GM18907 (cell line): ENCODE measurements around the gene IFNA16.
"Not testable (repeated sequence)": the region's sequence is repeated elsewhere in the genome, so short reads cannot be mapped to it uniquely, and the experiment has no call there.

Experiments
- ATAC-seq: cut with Tn5 transposase; IDR thresholded peaks from one replicate; pipeline ENCODE4 v1.9.1; 2021; ENCODE audit warnings: mild to moderate bottlenecking, moderate library complexity; ENCODE audit not compliant: unreplicated experiment

IFNA16 gene

DNA sequence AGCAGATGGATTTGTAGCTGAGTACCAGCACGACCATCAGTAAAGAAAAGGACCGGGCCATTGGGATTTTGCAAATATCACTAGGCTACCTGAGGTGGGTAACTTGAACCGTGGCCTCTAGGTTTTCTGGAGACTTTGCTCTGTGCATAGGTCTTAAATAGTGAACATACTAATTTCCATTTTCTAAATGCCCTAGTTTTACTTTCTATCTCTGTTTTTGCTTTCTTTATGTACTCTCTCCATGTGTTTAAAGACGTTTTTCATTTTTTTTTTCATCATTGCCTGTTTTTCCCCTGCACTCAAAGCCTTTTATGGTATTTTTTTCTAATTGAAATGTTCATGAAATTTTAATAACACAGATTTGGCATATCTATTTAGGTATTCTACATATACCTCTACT lies 15.0 kb downstream of the IFNA16 start, which contains the start of gene IFNA7:
Gene IFNA7 (minus strand): TSS at position 101 of the 400 bp plus-strand sequence. CDS start 40 bp downstream, at position 61.
- ATAC-seq, result not testable (repeated sequence)

DNA sequence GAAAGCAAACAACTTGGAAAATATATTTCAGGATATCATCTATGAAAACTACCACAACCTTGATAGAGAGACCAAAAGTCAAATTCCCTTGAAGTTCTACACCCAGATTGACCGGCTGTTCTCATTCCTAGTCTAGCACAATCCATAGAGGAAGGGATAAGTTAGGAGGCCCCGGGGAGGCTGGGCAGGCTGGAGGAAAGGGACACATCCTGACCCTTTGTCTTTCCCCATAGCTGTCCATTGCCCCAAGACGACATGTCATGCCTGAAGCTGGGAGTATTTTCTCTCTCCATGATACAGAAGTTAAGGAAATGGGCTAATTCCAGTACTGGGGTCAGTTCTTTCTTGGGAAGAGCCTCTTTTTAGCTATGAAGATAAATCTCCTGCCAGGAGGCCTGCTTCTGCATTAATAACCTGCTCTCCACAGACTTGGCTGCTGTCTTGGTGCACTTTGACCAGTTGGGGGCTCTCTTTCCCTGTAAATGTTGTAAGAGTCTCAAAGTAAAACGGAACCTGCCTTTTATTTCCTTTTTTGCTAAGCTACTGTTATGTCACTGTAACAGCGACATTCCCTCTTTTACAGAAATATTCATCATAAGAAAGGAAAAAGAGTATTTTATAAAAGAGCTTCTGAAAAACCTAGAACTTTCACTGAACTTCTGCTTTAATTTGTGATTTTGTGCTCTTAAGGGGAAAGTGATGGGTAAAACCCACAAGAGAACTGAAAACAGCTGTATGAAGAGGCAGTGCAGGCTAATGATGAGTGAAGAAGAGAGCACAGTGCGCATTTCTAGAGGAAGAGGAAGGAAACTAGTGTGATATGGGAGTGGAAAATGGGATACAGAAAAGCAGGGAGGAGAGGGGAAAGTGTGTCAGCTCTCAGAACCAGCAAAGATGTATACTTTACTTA lies 22.0 kb downstream of the IFNA16 start:
- ATAC-seq, result peak; percentile 93

DNA sequence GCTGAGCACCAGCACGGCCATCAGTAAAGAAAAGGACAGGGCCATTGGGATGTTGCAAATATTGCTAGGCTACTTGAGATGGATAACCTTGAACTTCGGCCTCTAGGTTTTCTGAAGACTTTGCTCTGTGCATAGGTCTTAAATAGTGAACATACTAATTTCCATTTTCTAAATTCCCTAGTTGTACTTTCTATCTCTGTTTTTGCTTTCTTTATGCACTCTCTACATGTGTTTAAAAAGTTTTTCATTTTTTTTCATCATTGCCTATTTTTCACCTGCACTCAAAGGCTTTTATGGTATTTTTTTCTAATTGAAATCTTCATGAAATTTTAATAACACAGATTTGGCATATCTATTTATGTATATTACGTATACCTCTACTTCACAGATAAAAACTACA lies 29.6 kb downstream of the IFNA16 start, which contains the start of gene IFNA4:
Gene IFNA4 (minus strand): TSS at position 101 of the 400 bp plus-strand sequence. CDS start 56 bp downstream, at position 45.
- ATAC-seq, result not testable (repeated sequence)

DNA sequence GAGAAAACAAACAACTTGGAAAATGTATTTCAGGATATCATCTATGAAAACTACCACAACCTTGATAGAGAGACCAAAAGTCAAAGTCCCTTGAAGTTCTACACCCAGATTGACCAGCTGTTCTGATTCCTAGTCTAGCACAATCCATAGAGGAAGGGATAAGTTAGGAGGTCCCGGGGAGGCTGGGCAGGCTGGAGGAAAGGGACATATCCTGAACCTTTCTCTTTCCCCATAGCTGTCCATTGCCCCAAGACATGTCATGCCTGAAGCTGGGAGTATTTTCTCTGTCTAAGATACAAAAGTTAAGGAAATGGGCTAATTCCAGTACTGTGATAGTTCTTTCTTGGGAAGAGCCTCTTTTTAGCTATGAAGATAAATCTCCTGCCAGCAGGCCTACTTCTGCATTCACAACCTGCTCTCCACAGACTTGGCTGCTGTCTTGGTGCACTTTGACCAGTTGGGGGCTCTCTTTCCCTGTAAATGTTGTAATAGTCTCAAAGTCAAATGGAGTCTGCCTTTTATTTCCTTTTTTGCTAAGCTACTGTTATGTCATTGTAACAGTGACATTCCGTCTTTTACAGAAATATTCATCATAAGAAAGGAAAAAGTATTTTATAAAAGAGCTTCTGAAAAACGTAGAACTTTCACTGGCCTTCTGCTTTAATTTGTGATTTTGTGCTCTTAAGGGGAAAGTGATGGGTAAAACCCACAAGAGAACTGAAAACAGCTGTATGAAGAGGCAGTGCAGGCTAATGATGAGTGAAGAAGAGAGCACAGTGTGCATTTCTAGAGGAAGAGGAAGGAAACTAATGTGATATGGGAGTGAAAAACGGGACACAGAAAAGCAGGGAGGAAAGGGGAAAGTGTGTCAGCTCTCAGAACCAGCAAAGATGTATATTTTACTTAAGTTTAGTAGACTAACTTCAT lies 34.0 kb downstream of the IFNA16 start:
- ATAC-seq, result peak; percentile 96

DNA sequence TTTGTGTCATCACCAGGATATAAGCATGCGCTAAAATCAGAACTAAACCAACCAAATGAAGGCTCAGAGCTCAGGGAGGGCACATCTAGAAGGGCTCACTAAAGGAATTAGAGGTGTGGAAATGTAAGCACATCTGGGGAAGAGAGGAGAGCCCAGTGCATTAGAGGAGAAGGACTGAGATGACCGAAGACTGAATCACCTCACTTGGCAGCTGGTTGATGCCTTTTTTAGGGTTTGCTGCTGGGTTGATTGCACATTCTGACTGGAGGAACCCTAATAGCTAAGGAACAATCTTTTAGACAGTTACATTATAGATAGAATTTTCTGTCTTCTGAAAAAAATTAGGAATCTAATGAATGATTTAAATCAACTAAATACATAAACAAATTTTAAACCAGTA lies 42.4 kb downstream of the IFNA16 start:
- no peak for ATAC-seq

DNA sequence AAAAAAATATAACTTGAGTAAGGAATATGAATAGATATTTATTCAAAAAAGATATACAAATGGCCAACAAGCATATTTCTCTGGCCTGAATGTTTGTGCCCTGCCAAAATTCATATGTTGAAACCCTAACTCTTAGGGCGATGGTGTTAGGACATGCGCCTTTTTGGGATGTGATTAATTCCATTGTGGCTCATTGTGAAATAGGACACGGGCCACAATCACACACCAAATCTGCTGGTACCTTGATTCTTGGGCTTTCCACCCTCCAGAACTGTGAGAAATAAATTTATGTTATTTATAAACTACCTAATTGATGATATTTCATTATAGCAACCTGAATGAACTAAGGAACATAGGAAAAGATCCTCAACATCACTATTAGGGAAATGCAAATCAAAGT lies 45.0 kb downstream of the IFNA16 start:
- no peak for ATAC-seq

DNA sequence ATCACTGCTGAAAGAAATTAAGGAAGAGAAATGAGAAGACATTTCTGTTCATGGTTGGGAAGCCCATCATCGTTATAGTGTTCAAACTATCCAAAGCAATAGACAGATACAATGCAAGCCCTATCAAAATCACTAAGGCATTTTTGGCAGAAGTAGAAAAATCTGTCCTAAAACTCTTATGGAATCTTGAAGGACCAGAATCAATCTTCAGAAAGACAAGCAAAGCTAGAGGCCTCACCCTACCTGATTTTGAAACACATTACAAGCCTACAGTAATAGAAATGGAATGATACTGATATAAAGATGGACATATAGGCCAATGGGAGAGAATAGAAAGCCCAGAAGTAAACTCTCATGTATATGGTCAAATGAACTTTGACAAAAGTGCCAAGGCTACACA lies 45.8 kb downstream of the IFNA16 start:
- ATAC-seq, result no peak

DNA sequence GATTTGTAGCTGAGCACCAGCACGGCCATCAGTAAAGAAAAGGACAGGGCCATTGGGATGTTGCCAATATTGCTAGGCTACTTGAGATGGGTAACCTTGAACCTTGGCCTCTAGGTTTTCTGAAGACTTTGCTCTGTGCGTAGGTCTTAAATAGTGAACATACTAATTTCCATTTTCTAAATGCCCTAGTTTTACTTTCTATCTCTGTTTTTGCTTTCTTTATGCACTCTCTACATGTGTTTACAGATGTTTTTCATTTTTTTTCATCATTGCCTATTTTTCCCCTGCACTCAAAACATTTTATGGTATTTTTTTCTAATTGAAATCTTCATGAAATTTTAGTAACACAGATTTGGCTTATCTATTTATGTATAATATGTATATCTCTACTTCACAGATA lies 50.6 kb downstream of the IFNA16 start, which contains the start of gene IFNA21:
Gene IFNA21 (minus strand): TSS at position 101 of the 400 bp plus-strand sequence. CDS start 48 bp downstream, at position 53.
- ATAC-seq, result not testable (repeated sequence)
